HepG2 (cell line): ENCODE measurements around the gene CRYAA. TPM values are rescaled to one million over a fixed set of nuclear protein-coding genes. Genes with fewer than 3 reads are reported as not detected.
A peak's percentile ranks its signal among the peaks of the same experiment; 100 is the strongest.

ENCODE experiments used
- BATF2 ChIP-seq: sonication (generic); formaldehyde crosslinking; IDR thresholded peaks from 2 replicates; pipeline ENCODE4 v1.8.0; 2022; ENCODE audit warnings: mild to moderate bottlenecking, missing genetic modification reagents, moderate library complexity
- BRF2 ChIP-seq: sonication (generic); formaldehyde crosslinking; IDR thresholded peaks from 2 replicates; pipeline ENCODE4 v1.8.1; 2022; ENCODE audit warnings: mild to moderate bottlenecking, missing genetic modification reagents
- CTCF ChIP-seq: sonication (generic); formaldehyde crosslinking; IDR thresholded peaks from 2 replicates; pipeline ENCODE4 v1.5.0; 2020; ENCODE audit warnings: mild to moderate bottlenecking, missing genetic modification reagents, moderate library complexity
- GMEB2 ChIP-seq: IDR thresholded peaks from 2 replicates; pipeline ENCODE4 v1.6.1; 2016; ENCODE audit warnings: missing biosample characterization, missing genetic modification reagents, low read depth
- KMT2B ChIP-seq: IDR thresholded peaks from 2 replicates; pipeline ENCODE4 v1.6.1; 2016; ENCODE audit warnings: missing genetic modification reagents, missing compliant biosample characterization
- MLX ChIP-seq: IDR thresholded peaks from 2 replicates; pipeline ENCODE4 v1.6.1; 2016
- NCOA2 ChIP-seq: sonication (generic); formaldehyde crosslinking; IDR thresholded peaks from 2 replicates; pipeline ENCODE4 v1.8.0; 2022; ENCODE audit warnings: inconsistent platforms
- NONO ChIP-seq, 2 experiments: fragments of 450-650 bp in 1 of 2; sonication (generic) in 1 of 2; formaldehyde crosslinking in 1 of 2; IDR thresholded peaks in 1 of 2; conservative IDR thresholded peaks in 1 of 2; 2 replicates each; pipeline versions ENCODE4 v1.6.1 to v1.8.0; 2017 to 2022; ENCODE audit warnings: mild to moderate bottlenecking in 1 of 2, missing genetic modification reagents in 1 of 2, moderate library complexity in 1 of 2
- STAT6 ChIP-seq: sonication (generic); formaldehyde crosslinking; IDR thresholded peaks from 2 replicates; pipeline ENCODE4 v1.4.0; 2020; ENCODE audit warnings: missing genetic modification reagents, mild to moderate bottlenecking, borderline replicate concordance
- ZNF770 ChIP-seq: sonication (generic); formaldehyde crosslinking; IDR thresholded peaks from 2 replicates; pipeline ENCODE4 v1.5.0; 2020; ENCODE audit warnings: mild to moderate bottlenecking, missing genetic modification reagents
- polyA plus RNA-seq, 8 experiments: library from polyadenylated mRNA; depleted of rRNA in 3 of 8; stranded (reverse) in 7 of 8; unstranded in 1 of 8; fragments of >200 nt; fragmentation: Illumina TruSeq in 4 of 8; extraction: Trizol in 4 of 8; gene quantifications; 2 replicates each; pipeline versions ENCODE4 v1.2.1 to v1.2.3, GENCODE V29; 2011 to 2016; ENCODE audit warnings: low read depth in 4 of 8, missing spikeins in 1 of 8, mixed read lengths in 1 of 8; ENCODE audit not compliant: insufficient read depth in 1 of 8
- total RNA-seq, 5 experiments: library from RNA; depleted of rRNA; stranded (reverse); fragments of >200 nt; fragmentation: Illumina TruSeq; extraction: Trizol; gene quantifications; 2 replicates each; pipeline ENCODE4 v1.2.3, GENCODE V29; 2016; ENCODE audit warnings: low read depth in 1 of 5

CRYAA gene
- total and polyA plus RNA-seq, 2 of the 13 experiments (the other 11 are each of a cell fraction or from before 2014, with no cell fraction given): 5.6 to 8.6 TPM

GRCh38 chr21:43194303-43195120 lies 25.7 kb downstream of the CRYAA start (continued):
- TF ChIP-seq BRF2 (CRISPR knock-in tag) (0 out of 2 replicates have a peak, but pooled peaks have one; percentile 25), NONO (IDR thresholded peaks at IDR 0.05) (no peak), NONO (CRISPR knock-in tag; conservative IDR thresholded peaks at IDR 0.05) (peak; percentile 44; the same call in 1 of the 2 replicates), MLX (CRISPR knock-in tag) (peak; percentile 58; the same call in 1 of the 2 replicates), KMT2B (CRISPR knock-in tag) (0 out of 2 replicates have a peak, but pooled peaks have one; percentile 16), BATF2 (CRISPR knock-in tag) (no peak), STAT6 (CRISPR knock-in tag) (0 out of 2 replicates have a peak, but pooled peaks have one; percentile 64), CTCF (CRISPR knock-in tag) (0 out of 2 replicates have a peak, but pooled peaks have one; percentile 1), GMEB2 (CRISPR knock-in tag) (no peak), ZNF770 (CRISPR knock-in tag) (0 out of 2 replicates have a peak, but pooled peaks have one; percentile 36), NCOA2 (CRISPR knock-in tag) (0 out of 2 replicates have a peak, but pooled peaks have one; percentile 37)
